ENCODE data around the gene NCKAP1. TPM values are rescaled to one million over a fixed set of nuclear protein-coding genes. Genes with fewer than 3 reads are reported as not detected.

Gene NCKAP1
- total RNA-seq, 1 experiment from 2014 or later = 112 TPM

GRCh38 chr2:183000846-183001245 is 37.4 kb downstream of the NCKAP1 start:
- H3K36me3 Mint-ChIP-seq (ENCODE audit: insufficient read depth in 1 of 3, low read depth in 3 of 3) = peaks cover 23 to 52% (median 43%) of the 10 kb centered on the region in 3 experiments
- H3K4me3 Mint-ChIP-seq = no peak overlapping the region
- Histone ChIP-seq H2BK120ac (ENCODE audit: low read depth, low read length, poor library complexity, severe bottlenecking) (no peak overlapping the region), H4K20me1 (ENCODE audit: control insufficient read depth, insufficient read depth, insufficient read length) (no peaks in the 10 kb centered on the region), H3K9me3 (ENCODE audit: control insufficient read depth, low read depth, low read length) (no peaks in the 10 kb centered on the region), H3K27me3 (ENCODE audit: insufficient read depth, low read length) (no peaks in the 10 kb centered on the region), H3K56ac (ENCODE audit: insufficient read length, low read depth, low read length) (no peak overlapping the region), H2BK5ac (ENCODE audit: insufficient read length, low read length) (no peak overlapping the region), H3T11ph (ENCODE audit: low read length) (no peak overlapping the region), H3K14ac (ENCODE audit: insufficient read depth, low read length) (no peak overlapping the region), H4K91ac (ENCODE audit: insufficient read length, low read depth, low read length) (no peak overlapping the region), H3K18ac (ENCODE audit: insufficient read length, low read depth, low read length) (no peak overlapping the region), H2BK15ac (ENCODE audit: low read depth, low read length) (no peak overlapping the region), H2BK12ac (ENCODE audit: insufficient read length, low read depth, low read length) (no peak overlapping the region), H3K23ac (ENCODE audit: insufficient read length, low read depth, low read length) (no peak overlapping the region), H2AK5ac (ENCODE audit: insufficient read length, low read length) (no peak overlapping the region), H3K4me2 (ENCODE audit: insufficient read depth, insufficient read length, low read length) (no peak overlapping the region), H3K23me2 (ENCODE audit: insufficient read length, low read depth, low read length, poor library complexity, severe bottlenecking) (no peaks in the 10 kb centered on the region), H2BK20ac (ENCODE audit: low read depth, low read length, poor library complexity, severe bottlenecking) (no peak overlapping the region), H3K9ac (ENCODE audit: extremely low read depth, insufficient read length, low read length) (no peak overlapping the region), H3K79me1 (ENCODE audit: insufficient read depth, low read depth, low read length, poor library complexity, severe bottlenecking) (no peaks in the 10 kb centered on the region), H3K27ac (ENCODE audit: insufficient read length, low read depth, low read length) (no peak overlapping the region), H3K4ac (ENCODE audit: low read depth, low read length) (no peak overlapping the region), H3K79me2 (ENCODE audit: insufficient read depth, low read length) (peaks cover 4% of the 10 kb centered on the region; the same call in 1 of the 2 replicates), H4K8ac (replicated peaks; ENCODE audit: insufficient read length, low read depth, low read length) (no peak overlapping the region), H3K4me1 (ENCODE audit: insufficient read depth, low read length) (no peaks in the 10 kb centered on the region), H2AFZ (ENCODE audit: low read length) (no peak overlapping the region), H4K5ac (ENCODE audit: insufficient read length, low read depth, low read length) (no peak overlapping the region)
- TF ChIP-seq CTCF (conservative IDR thresholded peaks at IDR 0.05) = no peak
- no peak overlapping the region for H3K27ac Mint-ChIP-seq
- H3K4me1 Mint-ChIP-seq = peaks cover 17 to 18% of the 10 kb centered on the region in 2 experiments
- H3K9me3 Mint-ChIP-seq = no peaks in the 10 kb centered on the region
- no peaks in the 10 kb centered on the region for H3K27me3 Mint-ChIP-seq (ENCODE audit: low read depth)
- no peak for DNase-seq
- no CpG with 5 or more reads among the region's 10 CpGs for WGBS (ENCODE audit: extremely low coverage, insufficient read length, low lambda C conversion rate)

Measured in H9 (cell line).